Cardiac muscle cell (in vitro differentiated cells and primary cell): ENCODE measurements around the gene RAB14. TPM values are rescaled to one million over a fixed set of nuclear protein-coding genes. Genes with fewer than 3 reads are reported as not detected.

Source experiments
- DNase-seq, 2 donors: peaks; one replicate each; pipeline versions ENCODE4 v3.0.0 to v3.0.0-alpha.2; 2010 to 2017; ENCODE audit warnings: low read depth in 1 of 2, low spot score in 1 of 2
- H3K27ac ChIP-seq: fragments of 200-600 bp; sonication (generic); 2 replicates; pipeline ENCODE4 v1.5.1; 2016
- H3K27me3 ChIP-seq: fragments of 200-600 bp; sonication (generic); 2 replicates; pipeline ENCODE4 v1.6.0; 2016; ENCODE audit warnings: control low read depth
- H3K36me3 ChIP-seq: fragments of 200-600 bp; sonication (generic); 2 replicates; pipeline ENCODE4 v1.5.1; 2016; ENCODE audit warnings: control low read depth
- H3K4me1 ChIP-seq: fragments of 200-600 bp; sonication (generic); 2 replicates; pipeline ENCODE4 v1.8.1; 2017; ENCODE audit warnings: low read depth, mild to moderate bottlenecking, mixed run types
- H3K4me3 ChIP-seq: fragments of 200-600 bp; sonication (generic); 2 replicates; pipeline ENCODE4 v1.5.1; 2016; ENCODE audit warnings: mild to moderate bottlenecking
- H3K9me3 ChIP-seq: fragments of 200-600 bp; sonication (generic); 2 replicates; pipeline ENCODE4 v1.5.1; 2017; ENCODE audit warnings: low read depth, mild to moderate bottlenecking, control low read depth
- polyA plus RNA-seq: library from polyadenylated mRNA; unstranded; fragments of >200 nt; fragmentation: Nextera tagmentation; extraction: Ambion mirVana; gene quantifications from 2 replicates; pipeline ENCODE4 v1.2.1, GENCODE V29; 2016
- total RNA-seq: library from RNA; depleted of rRNA; stranded (reverse); fragments of >200 nt; gene quantifications from 2 replicates; pipeline ENCODE4 v1.2.3, GENCODE V29; 2016
- TF ChIP-seq, protein P1 (sequence below): IDR thresholded peaks from 2 replicates; pipeline ENCODE4 v1.5.1; 2012; ENCODE audit warnings: low read depth, mild to moderate bottlenecking, low read length

Gene RAB14
- total and polyA plus RNA-seq, 2 experiments from 2014 or later: 17.4 to 54.2 TPM

- TF ChIP-seq, protein P1, sequence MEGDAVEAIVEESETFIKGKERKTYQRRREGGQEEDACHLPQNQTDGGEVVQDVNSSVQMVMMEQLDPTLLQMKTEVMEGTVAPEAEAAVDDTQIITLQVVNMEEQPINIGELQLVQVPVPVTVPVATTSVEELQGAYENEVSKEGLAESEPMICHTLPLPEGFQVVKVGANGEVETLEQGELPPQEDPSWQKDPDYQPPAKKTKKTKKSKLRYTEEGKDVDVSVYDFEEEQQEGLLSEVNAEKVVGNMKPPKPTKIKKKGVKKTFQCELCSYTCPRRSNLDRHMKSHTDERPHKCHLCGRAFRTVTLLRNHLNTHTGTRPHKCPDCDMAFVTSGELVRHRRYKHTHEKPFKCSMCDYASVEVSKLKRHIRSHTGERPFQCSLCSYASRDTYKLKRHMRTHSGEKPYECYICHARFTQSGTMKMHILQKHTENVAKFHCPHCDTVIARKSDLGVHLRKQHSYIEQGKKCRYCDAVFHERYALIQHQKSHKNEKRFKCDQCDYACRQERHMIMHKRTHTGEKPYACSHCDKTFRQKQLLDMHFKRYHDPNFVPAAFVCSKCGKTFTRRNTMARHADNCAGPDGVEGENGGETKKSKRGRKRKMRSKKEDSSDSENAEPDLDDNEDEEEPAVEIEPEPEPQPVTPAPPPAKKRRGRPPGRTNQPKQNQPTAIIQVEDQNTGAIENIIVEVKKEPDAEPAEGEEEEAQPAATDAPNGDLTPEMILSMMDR: no peak
- peaks cover 20% of the 10 kb centered on the region for H3K36me3 ChIP-seq
- H3K4me3 ChIP-seq: no peak overlapping the region
- no peak for DNase-seq
- H3K27ac ChIP-seq: no peak overlapping the region
- no peaks in the 10 kb centered on the region for H3K9me3 ChIP-seq
- no peaks in the 10 kb centered on the region for H3K27me3 ChIP-seq
- H3K4me1 ChIP-seq: no peaks in the 10 kb centered on the region
Measured at GRCh38 chr9:121153642-121154041, 48.0 kb downstream of the RAB14 start.

GRCh38 chr9:121150188-121150587, 51.5 kb downstream of the RAB14 start:
- Histone ChIP-seq H3K4me3 (no peak overlapping the region), H3K27me3 (no peaks in the 10 kb centered on the region), H3K27ac (no peak overlapping the region), H3K9me3 (no peaks in the 10 kb centered on the region), H3K4me1 (no peaks in the 10 kb centered on the region), H3K36me3 (peaks cover 19% of the 10 kb centered on the region)
- TF ChIP-seq, protein P1: no peak
- DNase-seq: no peak

DNA sequence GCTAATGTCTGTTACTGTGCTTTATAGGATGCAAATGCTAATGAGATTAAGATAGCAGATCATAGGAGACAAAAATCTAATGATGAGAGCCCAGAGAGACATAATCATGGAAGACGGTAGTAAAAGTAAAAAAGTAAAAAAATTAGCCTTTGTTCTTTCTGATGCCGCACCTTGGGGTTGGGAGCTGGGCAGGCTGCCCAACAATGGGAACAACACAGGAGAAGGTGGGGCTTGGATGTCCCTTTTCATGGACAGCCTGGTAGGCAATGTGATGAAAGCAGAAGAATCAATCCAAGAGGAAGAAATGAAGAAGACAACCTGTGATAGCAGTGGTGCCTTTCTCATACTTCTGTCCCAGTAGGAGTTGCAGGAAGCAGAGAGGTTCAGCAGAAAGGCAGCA, 57.2 kb downstream of the RAB14 start:
- peaks cover 29% of the 10 kb centered on the region for H3K36me3 ChIP-seq

GRCh38 chr9:121143771-121144170, 57.9 kb downstream of the RAB14 start:
- no peak overlapping the region for H3K27ac ChIP-seq
- H3K9me3 ChIP-seq: no peaks in the 10 kb centered on the region
- no peaks in the 10 kb centered on the region for H3K27me3 ChIP-seq
- peaks cover 35% of the 10 kb centered on the region for H3K36me3 ChIP-seq
- H3K4me3 ChIP-seq: no peak overlapping the region
- peaks cover 17% of the 10 kb centered on the region for H3K4me1 ChIP-seq
- TF ChIP-seq, protein P1: no peak
- no peak for DNase-seq

More for the DNA sequence above, 57.2 kb downstream of the RAB14 start:
- H3K4me3 ChIP-seq: no peak overlapping the region
- H3K27ac ChIP-seq: no peak overlapping the region
- no peak for DNase-seq
- no peaks in the 10 kb centered on the region for H3K27me3 ChIP-seq
- no peaks in the 10 kb centered on the region for H3K9me3 ChIP-seq
- peaks cover 10% of the 10 kb centered on the region for H3K4me1 ChIP-seq
- TF ChIP-seq, protein P1: no peak

DNA sequence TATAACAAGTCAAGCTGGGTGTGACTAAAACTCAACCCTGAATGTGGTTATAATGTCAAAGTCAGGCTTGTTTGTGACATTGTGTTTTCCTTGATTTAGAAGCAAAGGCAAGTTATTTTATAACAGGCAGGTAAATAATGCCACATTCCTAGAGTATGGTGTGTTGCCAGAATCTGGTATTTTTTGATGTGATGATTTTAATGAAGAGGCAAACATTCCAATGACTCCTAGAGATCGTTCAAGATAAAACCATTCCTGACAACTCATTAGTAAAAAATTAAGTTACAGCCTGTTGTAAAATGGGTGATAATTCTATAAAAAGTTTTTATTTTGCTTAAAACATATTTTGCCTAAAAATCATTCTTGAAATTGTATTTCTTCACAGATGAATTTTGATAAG, 60.0 kb downstream of the RAB14 start:
- TF ChIP-seq, protein P1: no peak
- H3K27ac ChIP-seq: no peak overlapping the region
- peaks cover 18% of the 10 kb centered on the region for H3K4me1 ChIP-seq
- H3K4me3 ChIP-seq: no peak overlapping the region
- H3K27me3 ChIP-seq: no peaks in the 10 kb centered on the region
- no peaks in the 10 kb centered on the region for H3K9me3 ChIP-seq
- peaks cover 36% of the 10 kb centered on the region for H3K36me3 ChIP-seq
- DNase-seq: no peak

DNA sequence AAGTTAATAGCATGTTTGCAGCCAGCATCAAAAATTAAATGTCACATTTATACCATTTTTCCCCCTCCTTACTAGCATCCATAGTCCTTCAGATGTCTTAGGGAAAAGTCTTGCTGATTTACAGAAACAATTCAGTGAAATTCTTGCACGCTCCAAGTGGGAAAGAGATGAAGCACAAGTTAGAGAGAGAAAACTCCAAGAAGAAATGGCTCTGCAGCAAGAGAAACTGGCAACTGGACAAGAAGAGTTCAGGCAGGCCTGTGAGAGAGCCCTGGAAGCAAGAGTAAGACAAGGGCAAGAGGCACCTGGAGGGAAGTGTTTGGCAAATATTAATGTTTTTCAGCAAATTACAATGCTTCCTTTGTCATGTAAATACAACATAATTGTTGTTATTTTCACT, 60.4 kb downstream of the RAB14 start:
- no peaks in the 10 kb centered on the region for H3K27me3 ChIP-seq
- H3K36me3 ChIP-seq: peaks cover 32% of the 10 kb centered on the region

More for the DNA sequence above, 60.4 kb downstream of the RAB14 start:
- no peak for DNase-seq
- peaks cover 18% of the 10 kb centered on the region for H3K4me1 ChIP-seq
- no peak overlapping the region for H3K27ac ChIP-seq
- no peak overlapping the region for H3K4me3 ChIP-seq
- TF ChIP-seq, protein P1: no peak
- H3K9me3 ChIP-seq: no peaks in the 10 kb centered on the region
